Measurements from ENCODE around the gene ENTPD7.

The ENTPD7 gene

DNA sequence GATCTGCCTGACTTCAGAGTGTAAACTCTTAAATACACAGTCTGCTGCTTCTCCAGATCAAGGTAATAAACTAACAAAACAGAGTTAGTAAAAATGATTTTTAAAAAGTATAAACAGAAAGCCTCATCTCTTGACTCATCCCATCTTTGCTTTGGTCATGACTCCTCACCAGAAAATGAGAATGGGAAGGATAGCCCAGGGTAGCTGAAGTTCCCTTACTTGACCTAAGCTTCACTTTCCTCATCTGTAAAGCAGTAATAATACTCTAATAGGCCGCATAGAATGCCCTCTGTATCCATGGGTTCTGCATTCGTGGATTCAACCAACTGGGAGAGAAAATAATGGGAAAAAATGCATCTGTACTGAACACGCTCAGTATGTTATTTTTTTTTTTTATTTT is 27.8 kb upstream of the ENTPD7 start:
- DNase-seq (ENCODE audit: low read depth) = no peak
- TF ChIP-seq POLR2A (IDR thresholded peaks at IDR 0.05; ENCODE audit: extremely low read depth, insufficient read length) (no peak), MYC (IDR thresholded peaks at IDR 0.05; ENCODE audit: low read depth, low read length) (no peak)
- TF ChIP-seq, protein P1, sequence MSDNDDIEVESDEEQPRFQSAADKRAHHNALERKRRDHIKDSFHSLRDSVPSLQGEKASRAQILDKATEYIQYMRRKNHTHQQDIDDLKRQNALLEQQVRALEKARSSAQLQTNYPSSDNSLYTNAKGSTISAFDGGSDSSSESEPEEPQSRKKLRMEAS (IDR thresholded peaks at IDR 0.05; ENCODE audit: low read depth, low read length) = no peak
- TF ChIP-seq, protein P2, sequence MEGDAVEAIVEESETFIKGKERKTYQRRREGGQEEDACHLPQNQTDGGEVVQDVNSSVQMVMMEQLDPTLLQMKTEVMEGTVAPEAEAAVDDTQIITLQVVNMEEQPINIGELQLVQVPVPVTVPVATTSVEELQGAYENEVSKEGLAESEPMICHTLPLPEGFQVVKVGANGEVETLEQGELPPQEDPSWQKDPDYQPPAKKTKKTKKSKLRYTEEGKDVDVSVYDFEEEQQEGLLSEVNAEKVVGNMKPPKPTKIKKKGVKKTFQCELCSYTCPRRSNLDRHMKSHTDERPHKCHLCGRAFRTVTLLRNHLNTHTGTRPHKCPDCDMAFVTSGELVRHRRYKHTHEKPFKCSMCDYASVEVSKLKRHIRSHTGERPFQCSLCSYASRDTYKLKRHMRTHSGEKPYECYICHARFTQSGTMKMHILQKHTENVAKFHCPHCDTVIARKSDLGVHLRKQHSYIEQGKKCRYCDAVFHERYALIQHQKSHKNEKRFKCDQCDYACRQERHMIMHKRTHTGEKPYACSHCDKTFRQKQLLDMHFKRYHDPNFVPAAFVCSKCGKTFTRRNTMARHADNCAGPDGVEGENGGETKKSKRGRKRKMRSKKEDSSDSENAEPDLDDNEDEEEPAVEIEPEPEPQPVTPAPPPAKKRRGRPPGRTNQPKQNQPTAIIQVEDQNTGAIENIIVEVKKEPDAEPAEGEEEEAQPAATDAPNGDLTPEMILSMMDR (IDR thresholded peaks at IDR 0.05; ENCODE audit: low read depth, low read length) = no peak
- H3K4me3 ChIP-seq (ENCODE audit: low read depth, low read length) = no peak overlapping the region

DNA sequence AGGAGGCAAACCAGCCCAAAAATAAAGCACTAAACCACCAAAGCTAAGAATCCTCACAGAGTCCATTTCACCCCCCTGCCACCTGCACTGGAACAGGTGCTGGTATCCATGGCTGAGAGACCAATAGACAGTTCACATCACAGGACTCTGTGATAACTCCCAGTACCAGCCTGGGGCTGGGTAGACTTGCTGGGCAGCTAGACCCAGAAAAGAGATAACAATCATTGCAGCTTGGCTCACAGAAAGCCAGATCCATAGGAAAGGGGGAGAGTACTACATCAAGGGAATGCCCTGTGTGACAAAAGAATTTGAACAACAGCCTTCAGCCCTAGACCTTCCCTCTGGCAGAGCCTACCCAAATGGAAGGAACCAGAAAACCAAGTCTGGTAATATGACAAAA is 25.5 kb upstream of the ENTPD7 start:
- DNase-seq (ENCODE audit: low read depth) = no peak
- no peak overlapping the region for H3K4me3 ChIP-seq (ENCODE audit: low read depth, low read length)
- TF ChIP-seq POLR2A (IDR thresholded peaks at IDR 0.05; ENCODE audit: extremely low read depth, insufficient read length) = no peak

DNA sequence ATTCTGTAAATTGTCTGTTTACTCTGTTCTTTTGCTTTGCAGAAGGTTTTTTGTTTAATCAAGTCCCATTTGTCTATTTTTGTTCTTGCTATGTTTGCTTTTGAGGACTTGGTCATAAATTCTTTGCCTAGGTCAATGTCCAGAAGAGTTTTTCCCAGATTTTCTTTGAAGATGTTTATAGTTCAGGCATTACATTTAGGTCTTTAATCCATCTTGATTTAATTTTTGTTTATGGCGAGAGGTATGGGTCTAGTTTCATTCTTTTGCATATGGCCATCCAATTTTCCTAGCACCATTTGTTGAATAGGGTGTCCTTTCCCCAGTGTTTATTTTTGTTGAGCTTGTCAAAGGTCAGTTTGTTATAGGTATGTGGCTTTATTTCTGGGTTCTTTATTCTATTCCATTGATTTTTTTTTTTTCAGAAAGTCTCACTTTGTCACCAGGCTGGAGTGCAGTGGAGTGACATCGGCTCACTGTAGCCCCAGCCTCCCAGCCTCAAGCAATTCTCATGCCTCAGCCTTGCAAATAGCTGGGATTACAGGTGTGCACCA is 11.6 kb upstream of the ENTPD7 start:
- no peak for DNase-seq (ENCODE audit: low read depth)
- H3K4me3 ChIP-seq (ENCODE audit: low read depth, low read length) = no peak overlapping the region
- no peak for TF ChIP-seq MYC (IDR thresholded peaks at IDR 0.05; ENCODE audit: low read depth, low read length)
- TF ChIP-seq, protein P1 (IDR thresholded peaks at IDR 0.05; ENCODE audit: low read depth, low read length) = no peak
- TF ChIP-seq POLR2A (IDR thresholded peaks at IDR 0.05; ENCODE audit: extremely low read depth, insufficient read length) = no peak
- TF ChIP-seq, protein P2 (IDR thresholded peaks at IDR 0.05; ENCODE audit: low read depth, low read length) = no peak

DNA sequence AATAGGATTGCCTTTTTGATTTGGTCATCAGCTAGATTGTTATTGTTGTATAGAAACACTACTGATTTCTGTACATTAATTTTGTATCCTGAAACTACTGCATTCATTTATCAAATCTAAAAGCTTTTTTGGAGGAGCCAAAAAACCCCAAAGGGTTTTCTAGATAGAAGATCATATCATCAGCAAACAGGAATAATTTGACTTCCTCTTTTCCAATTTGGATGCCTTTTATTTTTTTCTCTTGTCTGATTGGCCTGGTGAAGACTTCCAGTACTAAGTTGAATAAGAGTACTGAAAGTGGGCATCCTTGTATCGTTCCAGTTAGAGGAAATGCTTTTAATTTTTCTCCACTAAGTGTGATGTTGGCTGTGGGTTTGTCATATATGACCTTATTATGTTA is 10.6 kb upstream of the ENTPD7 start:
- no peak overlapping the region for H3K4me3 ChIP-seq (ENCODE audit: low read depth, low read length)
- TF ChIP-seq, protein P2 (IDR thresholded peaks at IDR 0.05; ENCODE audit: low read depth, low read length) = no peak
- TF ChIP-seq MYC (IDR thresholded peaks at IDR 0.05; ENCODE audit: low read depth, low read length) (no peak), POLR2A (IDR thresholded peaks at IDR 0.05; ENCODE audit: extremely low read depth, insufficient read length) (no peak)
- TF ChIP-seq, protein P1 (IDR thresholded peaks at IDR 0.05; ENCODE audit: low read depth, low read length) = no peak
- DNase-seq (ENCODE audit: low read depth) = no peak

DNA sequence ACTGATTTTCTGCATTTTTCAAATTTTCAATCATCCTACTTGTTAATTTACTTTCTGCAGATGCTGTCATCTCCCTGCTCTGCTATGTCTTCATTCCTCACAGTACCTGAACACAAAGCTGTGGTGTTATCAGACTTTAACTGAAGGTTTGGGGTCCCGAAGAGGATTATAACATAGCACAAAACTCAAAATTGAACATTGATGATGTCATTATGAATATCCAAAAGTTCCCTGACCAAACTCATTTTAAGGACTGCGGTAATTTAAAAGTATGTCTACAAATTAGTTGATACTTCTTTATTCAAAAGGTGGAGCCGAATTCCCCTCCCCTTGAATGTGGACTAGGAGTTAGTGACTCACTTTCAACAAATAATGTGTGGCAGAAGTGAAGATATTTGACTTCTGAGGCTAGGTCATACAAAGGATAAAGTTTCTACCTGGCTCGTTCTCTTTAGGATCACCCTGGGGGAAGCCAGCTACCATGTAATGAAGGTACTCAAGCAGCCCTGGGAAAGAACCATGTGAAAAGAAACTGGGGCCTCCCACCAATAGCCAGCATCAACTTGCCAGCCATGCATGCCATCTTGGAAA is 6.4 kb upstream of the ENTPD7 start:
- no peak overlapping the region for H3K4me3 ChIP-seq (ENCODE audit: low read depth, low read length)
- TF ChIP-seq MYC (IDR thresholded peaks at IDR 0.05; ENCODE audit: low read depth, low read length) = no peak
- TF ChIP-seq, protein P1 (IDR thresholded peaks at IDR 0.05; ENCODE audit: low read depth, low read length) = no peak
- TF ChIP-seq, protein P2 (IDR thresholded peaks at IDR 0.05; ENCODE audit: low read depth, low read length) = no peak
- no peak for TF ChIP-seq POLR2A (IDR thresholded peaks at IDR 0.05; ENCODE audit: extremely low read depth, insufficient read length)
- no peak for DNase-seq (ENCODE audit: low read depth)

DNA sequence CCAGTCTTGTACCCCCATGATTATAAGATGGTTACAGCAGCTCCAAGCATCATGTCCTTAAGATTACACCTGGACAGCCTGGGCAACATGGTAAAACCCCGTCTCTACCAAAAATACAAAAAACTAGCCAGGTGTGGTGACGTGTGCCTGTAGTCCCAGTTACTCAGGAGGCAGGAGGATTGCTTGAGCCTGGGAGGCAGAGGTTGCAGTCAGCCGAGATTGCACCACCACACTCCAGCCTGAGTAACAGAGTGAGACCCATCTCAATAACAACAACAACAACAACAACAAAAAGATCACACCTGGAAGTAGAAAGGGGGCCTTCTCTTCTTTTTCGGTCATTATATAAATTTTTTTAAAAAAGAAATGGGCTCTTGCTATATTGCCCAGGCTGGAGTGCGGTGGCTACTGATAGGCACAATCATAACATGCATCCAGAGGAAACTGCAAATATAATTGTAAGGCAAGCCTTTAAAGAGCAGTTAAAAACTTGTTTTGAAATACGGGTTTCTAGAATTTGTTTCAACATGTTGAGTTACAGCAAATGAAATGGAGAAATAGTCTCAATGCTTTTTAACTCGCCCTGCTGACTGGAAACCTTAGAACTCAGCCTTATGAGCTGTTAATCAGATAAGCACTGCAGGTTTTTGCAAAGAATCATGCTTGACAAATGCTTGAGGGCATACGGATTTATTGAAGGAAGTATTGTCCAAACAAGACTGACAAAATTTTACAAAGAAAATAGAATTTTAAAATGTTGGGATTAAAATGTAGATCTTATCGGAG is 4.7 kb upstream of the ENTPD7 start:
- DNase-seq (ENCODE audit: low read depth) = no peak
- no peak overlapping the region for H3K4me3 ChIP-seq (ENCODE audit: low read depth, low read length)
- TF ChIP-seq, protein P1 (IDR thresholded peaks at IDR 0.05; ENCODE audit: low read depth, low read length) = no peak
- TF ChIP-seq MYC (IDR thresholded peaks at IDR 0.05; ENCODE audit: low read depth, low read length) (no peak), POLR2A (IDR thresholded peaks at IDR 0.05; ENCODE audit: extremely low read depth, insufficient read length) (no peak)
- TF ChIP-seq, protein P2 (IDR thresholded peaks at IDR 0.05; ENCODE audit: low read depth, low read length) = no peak

All from NB4 (cell line).